IPS-NIHi11 (cell line): ENCODE results near the gene SMR3B.

Experiments
- DNase-seq: peaks from one replicate; pipeline ENCODE4 v3.0.0; 2012; ENCODE audit warnings: mixed read lengths, low spot score

SMR3B gene

DNA sequence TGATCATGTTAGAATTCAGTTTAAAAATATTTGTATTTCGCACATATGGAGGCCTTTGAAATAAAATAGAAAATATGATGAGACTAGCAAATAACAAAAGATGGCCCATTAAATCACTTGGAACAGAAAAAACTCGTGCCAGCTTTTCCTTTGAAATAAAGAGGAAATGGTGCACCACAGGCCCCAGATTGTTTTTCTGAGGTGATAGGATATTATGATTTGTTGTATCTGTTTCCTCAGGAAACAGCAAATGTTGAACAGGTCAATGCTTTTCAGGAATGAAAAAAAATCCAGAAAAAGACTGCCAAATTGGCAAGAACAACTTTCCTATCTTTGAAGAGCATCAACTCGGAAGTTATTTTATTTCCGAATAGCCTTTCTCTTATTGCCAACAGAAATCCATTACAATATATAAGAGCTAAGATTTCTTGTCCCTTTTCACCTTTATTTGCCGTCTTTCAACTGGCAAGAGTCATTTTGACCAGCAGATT is at the start of gene SMR3B:
Gene SMR3B, plus strand, starts transcription at position 441 of the 491 bp plus-strand sequence. CDS start 1,380 bp downstream, outside the sequence.
- no peak for DNase-seq

DNA sequence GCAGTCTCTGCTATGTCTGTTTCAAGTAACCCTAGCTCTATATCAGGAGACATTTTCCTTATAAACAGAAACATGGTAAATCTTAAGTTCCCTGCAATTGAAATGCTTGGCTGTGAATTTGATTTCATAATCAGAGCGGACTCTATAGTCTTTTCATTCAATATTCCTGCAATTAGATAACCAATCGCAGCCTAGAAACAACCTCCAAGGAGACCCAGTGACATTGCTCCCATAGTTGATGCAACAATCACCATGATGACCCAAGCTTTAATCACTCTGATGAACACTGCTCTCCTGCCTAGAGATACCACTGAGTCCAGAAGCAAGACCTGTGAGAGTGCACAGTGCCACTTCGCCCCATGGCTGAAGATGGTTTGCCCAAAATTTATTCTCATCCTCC is 48.2 kb upstream of the SMR3B start, which contains the start of gene CABS1:
Gene CABS1, plus strand, starts transcription at position 301 of the 400 bp plus-strand sequence. Its CDS starts 59 bp downstream, at position 360.
- DNase-seq, result no peak

DNA sequence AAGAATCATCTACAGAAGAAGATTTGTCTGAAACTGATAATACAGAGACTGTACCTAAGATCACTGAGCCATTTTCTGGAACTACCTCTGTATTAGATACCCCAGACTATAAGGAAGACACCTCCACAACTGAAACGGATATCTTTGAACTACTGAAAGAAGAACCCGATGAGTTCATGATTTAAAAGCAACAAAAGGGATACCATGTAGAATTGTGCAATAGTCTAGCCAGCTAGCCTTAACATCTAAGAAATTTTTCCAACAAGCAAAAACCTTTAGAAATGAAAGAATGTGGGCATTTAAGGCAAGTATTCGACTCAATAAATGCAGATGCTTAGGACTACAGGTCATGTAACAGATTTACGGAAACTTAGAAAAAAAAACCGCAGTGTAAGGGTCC is 46.9 kb upstream of the SMR3B start:
- no peak for DNase-seq

DNA sequence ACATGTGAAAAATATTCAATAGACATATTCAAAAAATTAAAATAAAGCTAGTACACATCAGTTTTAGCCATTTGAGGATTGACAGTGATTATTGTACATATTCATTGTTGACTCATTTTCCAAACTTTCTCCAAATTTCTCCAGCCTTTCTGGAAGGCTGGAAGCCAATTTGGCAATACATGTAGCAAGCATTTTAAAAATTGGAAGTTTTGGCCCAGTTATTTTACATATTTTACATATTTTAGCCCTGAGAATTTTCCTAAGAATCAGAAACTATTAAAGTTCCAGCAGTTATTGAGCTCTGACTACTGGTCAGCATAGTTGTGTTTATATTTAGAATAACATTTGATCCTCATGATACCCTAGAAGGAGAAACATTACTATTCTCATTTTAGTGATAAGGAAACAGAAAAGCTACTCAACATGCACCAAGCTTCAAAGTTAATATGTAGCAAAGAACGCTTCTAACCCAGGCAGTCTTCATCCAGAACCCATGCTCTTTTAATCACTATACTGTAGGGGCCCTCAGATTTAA is 45.0 kb upstream of the SMR3B start:
- no peak for DNase-seq

DNA sequence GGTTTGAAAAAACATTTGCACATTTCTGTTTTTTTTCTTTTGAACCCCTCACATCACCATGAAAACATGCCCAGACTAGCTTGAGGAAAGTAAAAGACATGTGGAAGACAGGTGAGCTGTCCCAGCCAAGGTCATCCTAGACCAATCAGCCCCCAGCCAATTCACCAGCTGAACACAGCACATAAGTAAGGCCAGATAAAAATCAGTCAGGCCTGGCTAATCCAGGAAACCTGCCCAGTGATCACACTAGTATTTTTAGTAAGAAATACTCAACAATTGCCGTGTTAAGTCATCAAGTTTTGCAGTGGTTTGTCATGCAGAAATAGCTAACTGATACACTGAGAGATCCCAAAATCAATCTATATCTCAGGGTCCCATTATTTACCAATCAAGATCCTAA is 26.7 kb upstream of the SMR3B start:
- DNase-seq, result no peak

DNA sequence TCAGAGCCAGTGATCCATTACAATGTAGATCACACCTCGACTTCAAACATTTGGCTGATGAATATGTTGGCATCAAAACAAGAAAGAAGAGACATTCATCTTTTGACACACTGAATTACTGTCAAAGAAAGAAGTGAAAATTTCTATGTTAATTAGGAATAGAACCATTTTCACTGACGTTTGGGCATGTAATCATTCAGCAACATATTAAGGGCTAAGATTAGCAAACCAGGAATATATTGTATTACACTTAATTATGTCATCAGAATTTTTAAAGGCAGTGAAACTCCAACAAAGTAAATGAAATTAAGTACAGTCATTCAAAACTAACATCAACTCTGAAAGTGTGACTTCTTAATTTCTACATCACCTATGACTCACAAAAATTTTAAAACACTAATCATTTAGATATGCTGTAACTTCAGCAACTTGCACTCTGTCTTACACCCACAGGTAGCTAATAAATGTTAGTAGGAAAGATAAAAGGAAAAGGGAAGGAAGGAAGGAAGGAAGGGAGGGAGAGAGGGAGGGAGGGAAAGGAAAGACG is 23.7 kb upstream of the SMR3B start:
- no peak for DNase-seq

DNA sequence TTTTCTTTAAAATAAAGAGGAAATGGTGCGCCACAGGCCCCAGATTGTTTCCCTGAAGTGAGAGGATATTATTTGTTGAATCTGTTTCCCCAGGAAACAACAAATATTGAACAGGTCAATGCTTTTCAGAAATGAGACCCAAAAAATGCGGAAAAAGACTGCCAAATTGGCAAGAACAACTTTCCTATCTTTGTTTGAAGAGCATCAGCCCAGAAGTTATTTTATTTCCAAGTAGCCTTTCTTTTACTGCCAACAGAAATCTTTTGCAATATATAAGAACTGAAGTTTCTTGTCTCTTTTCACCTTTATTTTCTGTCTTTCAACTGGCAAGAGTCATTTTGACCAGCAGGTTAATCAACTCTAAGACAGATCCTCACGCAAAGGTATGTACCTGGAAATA is 22.5 kb upstream of the SMR3B start, which contains the start of gene SMR3A:
Gene SMR3A, plus strand, starts transcription at position 301 of the 400 bp plus-strand sequence. CDS start 1,356 bp downstream, outside the sequence.
- no peak for DNase-seq

DNA sequence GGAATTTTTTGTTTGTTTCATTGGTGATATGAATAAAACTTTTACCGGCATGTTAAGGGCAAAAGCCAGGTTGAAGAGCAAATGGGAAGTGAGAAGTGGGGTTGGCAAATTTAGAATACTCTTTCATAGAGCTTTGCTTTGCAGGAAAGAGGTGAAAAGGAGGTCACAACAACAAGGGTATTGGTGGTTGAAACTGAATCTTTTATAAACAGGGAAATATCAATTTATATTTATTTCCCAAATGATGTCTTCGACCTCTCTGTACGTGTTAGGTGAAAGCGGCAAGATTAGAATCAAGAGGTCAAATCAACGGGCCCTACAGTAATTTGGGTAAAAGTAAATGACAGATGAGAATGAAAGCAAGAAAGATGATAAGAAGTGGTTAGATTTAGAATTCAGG is 18.9 kb upstream of the SMR3B start:
- DNase-seq, result no peak

DNA sequence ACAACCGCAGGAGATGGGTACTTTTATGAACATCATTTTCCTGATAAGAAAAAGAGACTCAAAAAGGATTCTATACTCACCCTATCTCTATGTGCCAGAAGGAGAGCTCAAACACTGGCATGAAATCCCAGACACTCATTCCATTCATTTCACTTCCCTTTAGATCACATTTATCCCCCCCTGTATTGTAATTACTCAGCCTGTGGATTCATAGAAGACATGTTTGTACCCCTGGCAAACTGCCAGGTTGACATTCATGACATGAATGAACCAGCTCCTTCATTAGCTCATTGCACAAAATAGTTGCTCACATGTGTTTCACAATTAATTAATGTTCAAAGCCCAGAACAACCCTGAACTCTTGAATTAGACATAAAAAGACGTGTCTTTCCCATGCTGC is 17.5 kb upstream of the SMR3B start:
- no peak for DNase-seq

DNA sequence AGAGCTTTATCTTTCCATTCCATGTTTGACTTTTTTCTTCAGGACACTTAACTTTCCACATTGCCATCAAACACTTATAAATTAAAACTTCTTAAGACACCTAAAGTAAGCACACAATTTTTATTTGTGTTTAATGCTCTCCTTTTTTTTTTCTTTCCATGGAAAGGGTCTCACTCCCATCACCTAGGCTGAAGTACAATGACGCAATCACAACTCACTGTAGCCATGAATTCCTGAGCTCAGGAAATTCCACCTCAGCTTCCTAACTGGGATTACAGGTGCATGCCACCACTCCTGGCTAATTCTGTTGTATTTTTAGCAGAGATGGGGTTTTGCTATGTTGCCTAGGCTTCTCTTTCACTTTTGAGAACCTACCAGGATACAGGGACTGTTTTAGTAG is 15.1 kb upstream of the SMR3B start:
- DNase-seq, result no peak

DNA sequence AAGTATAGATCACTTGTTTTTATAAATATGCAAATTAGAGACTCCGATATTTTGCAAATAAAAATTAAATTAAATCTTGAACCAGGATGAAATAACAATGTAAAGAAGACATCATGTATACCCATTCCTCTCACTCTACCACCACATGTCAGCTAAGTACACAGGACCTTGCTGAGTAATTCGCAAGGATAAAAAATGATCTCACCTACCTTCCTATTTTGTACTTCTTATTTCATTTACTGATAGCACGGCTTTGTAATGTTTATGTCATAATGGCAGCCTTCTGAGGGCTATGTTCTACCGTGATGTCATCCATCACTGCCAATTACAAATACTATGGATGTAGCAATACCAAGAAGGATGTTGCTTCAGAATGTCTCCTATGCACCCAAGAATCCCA is 10.9 kb upstream of the SMR3B start:
- DNase-seq, result no peak

DNA sequence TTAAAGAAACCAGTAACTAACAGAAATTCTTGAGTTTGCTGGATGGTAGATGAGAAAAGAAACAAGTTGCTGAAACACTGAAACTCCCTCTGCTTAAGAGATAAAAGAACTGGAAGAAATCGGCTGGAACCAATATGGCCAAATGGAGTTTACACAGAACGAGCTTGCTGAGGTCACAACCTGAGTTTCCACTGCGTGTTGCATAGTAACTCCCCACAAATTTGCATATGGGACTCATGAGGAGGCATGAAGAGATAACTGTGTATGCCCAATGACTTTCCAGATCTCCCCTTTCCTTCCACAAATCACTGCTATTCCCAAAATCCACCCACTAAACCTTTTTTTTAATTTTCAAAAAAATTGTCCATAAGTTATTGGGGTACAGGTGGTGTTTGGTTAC is 10.2 kb upstream of the SMR3B start:
- no peak for DNase-seq

DNA sequence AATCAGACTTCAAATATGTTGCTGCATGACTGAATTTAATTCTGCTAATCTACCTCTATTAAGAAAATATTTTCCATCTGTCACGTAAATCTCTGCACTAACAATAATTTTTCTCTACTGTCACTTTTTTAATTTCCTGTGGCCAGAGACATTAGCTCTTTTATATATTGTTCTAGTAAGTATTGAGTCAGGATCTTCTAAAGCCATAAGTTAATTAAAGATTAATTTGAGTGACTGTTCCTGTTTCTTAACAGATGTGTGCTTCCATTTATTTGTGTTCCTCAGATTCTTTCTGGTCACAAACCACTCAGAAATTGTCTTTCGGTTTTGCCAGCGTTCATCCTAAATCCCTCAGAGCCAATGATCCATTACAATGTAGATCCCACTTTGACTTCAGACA is 2.4 kb upstream of the SMR3B start:
- no peak for DNase-seq

DNA sequence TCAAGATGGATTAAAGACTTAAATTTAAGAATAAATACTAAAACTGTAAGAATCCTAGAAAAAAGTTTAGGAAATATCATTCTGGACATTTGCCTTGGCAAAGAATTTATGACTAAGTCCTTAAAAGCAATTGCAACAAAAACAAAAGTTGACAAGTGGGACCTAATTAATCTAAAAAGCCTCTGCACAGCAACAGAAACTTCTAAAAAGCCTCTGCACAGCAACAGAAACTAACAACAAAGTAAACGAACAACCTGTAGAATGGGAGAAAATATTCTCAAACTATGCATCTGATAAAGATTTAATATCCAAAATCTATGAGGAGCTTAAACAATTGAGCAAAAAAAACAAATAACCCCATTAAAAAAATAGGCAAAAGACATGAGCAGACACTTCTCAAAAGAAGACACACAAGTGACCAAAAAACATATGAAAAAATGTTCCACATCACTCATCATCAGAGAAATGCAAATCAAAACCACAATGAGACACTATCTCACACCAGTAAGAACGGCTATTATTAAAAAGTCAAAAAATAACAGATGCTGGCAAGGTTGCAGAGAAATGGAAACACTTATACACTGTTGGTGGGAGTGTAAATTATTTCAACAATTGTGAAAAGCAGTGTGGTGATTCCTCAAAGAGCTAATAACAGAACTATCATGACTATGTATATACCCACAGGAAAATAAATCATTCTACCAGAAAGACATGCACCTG is 9.3 kb downstream of the SMR3B start:
- no peak for DNase-seq

DNA sequence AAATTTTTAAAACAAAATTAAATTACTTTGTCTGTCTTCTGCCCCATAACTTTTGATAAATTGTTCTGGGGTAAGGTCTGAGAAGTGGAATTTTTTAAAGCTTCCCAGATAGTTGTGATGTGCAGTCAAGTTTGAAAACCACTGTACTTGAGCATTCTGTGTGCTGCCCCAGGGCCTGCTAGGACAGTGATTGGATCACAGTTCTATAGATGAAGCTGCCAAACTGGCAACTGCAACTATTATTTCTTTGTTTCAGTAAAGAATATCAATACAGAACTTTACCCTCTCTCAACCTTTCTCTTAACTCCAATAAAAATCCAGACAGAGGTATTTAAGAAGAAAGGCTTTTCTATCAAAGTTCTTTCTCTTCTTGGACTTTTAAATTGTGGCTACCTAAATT is 14.6 kb downstream of the SMR3B start, which contains the start of gene OPRPN:
Gene OPRPN, plus strand, starts transcription at position 361 of the 400 bp plus-strand sequence. CDS start 1,346 bp downstream, outside the sequence.
- no peak for DNase-seq

DNA sequence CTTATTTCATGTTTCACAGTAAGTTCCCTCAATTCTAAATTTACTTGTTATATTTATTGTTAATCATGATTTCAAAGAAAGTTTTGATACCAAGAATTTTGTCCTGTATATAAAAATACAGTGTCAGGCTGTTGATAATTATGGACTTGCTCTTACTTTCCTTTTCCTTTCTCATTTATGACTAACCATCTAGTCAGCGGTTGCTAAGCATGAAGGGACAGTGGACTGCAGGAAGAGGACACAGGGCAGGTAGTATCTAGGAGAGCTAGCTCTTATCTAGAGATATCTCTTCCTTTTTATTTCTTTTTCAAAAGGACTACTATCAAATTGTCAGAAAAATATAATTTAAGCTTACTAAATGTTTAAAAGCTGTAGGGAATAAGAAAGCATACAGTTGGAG is 16.4 kb downstream of the SMR3B start:
- no peak for DNase-seq

DNA sequence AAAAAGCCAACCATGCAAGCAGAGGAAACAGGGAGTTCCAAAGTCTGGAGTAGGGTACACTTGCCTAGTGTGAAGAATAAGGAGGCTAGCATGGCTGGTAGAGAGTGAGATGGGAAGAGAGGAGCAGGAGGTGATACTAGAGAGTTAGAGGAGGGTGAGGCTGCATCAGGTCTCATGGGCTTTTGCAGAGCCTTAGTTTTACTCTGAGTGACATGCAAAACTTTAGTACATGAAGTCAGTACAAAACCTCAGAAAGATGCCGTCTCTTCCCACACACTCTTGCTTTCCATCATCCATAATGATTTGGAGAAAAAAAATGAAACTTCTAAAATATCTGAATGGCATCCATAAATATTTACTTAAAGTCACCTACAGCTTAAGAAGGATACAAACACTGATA is 19.8 kb downstream of the SMR3B start:
- DNase-seq, result no peak

DNA sequence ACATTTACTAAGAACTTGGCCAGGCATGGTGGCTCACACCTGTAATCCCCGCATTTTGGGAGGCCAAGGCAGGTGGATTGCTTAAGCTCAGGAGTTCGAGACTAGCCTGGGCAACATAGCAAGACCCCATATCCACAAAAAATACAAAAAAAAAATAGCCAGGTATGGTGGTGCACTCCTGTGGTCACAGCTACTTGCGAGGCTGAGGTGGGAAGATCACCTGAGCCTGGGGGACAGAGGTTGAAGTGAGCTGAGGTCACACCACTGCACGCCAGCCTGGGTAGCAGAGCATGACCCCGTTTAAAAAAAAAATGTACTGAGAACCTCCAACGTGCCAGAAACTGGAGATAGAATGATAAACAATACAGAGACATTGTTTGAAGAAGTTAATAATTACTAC is 22.8 kb downstream of the SMR3B start:
- DNase-seq, result no peak

DNA sequence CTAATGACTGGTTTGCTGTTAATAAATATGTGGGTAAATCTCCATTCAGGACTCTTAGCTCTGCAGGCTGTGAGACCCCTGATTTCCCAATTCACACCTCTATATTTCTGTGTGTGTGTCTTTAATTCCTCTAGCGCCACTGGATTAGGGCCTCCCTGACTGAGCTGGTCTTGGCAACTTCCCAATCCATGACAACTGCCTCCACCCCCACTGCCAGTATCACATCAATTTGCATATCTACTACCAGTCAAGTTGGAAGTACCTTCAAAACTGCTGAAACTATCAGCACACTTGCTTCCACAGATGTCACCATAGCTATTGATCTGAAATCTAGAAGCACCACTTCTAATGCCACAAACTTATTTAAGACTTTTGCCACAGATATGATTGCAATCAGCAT is 42.4 kb downstream of the SMR3B start:
- DNase-seq, result no peak

DNA sequence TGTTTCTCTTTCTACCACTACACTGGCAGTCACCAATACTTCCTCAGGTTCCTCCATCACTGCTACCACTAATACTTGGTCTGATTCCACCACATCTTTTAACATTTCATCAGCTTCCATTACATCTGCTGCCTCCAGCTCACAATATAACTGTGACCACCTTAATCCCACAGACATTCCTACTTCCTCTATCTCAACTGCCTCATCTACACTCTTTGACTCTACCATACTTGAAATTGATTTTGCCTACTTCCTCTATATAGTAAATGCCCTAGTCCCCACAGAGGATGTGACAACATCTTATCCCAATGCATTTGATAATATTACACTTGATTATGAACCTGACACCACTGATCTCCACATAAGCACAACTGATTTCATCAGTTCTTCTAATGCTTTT is 43.9 kb downstream of the SMR3B start:
- DNase-seq, result no peak

DNA sequence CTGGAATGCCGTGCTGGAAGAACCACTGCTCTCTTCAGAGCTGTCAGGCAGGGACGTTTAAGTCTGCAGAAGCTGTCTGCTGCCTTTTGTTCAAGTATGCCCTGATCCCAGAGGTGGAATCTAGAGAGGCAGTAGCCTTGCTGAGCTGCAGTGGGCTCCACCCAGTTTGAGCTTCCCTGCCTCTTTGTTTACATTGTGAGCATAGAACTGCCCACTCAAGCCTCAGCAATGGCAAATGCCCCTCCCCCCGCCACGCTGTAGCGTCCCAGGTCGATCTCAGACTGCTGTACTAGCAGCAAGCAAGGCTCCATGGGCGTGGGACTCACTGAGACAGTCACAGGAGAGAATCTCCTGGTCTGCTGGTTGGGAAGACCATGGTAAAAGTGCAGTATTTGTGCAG is 54.3 kb downstream of the SMR3B start:
- no peak for DNase-seq
